HG03342 (cell line): Measurements from ENCODE around the gene ZNF471.

Source experiments
- ATAC-seq: cut with Tn5 transposase; IDR thresholded peaks from one replicate; pipeline ENCODE4 v1.9.1; 2021; ENCODE audit warnings: mild to moderate bottlenecking, moderate library complexity; ENCODE audit not compliant: unreplicated experiment

ZNF471 gene

GRCh38 chr19:56507446-56508289, at the start of gene ZNF471:
ZNF471 (plus strand) TSS chr19:56507855; CDS start chr19:56511572, 3,717 bp downstream.
- ATAC-seq = no peak

GRCh38 chr19:56474308-56474707, 33.3 kb upstream of the ZNF471 start:
- ATAC-seq = no peak

GRCh38 chr19:56476093-56476492, 31.6 kb upstream of the ZNF471 start:
- no peak for ATAC-seq

GRCh38 chr19:56476651-56477428, 30.8 kb upstream of the ZNF471 start, which contains the start of gene ZNF667:
ZNF667 (minus strand) TSS chr19:56477345; CDS start chr19:56462370, 14,975 bp downstream.
- ATAC-seq = no peak

- ATAC-seq = no peak
Observed at GRCh38 chr19:56477429-56478338, 30.0 kb upstream of the ZNF471 start.

- no peak for ATAC-seq
Observed at GRCh38 chr19:56491399-56491798, 16.3 kb upstream of the ZNF471 start.

DNA sequence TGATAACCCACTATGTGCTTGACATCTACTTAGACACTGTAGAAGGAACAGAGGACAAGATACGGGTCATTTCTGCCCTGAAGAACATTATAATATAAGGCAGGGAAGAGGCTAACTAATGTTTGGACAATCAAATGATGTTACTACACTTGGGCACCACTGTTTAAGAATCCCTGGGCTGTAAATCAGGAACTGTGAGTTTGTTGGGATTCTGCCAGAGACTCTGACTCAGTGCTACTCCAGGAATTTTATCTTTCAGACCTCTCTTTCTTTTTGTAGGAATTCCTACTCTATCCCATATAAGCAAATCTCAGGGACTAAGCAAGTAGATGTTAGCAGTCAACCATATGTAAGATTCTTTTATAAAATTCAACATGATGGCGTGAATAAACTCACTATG, 3.1 kb upstream of the ZNF471 start:
- ATAC-seq = no peak

DNA sequence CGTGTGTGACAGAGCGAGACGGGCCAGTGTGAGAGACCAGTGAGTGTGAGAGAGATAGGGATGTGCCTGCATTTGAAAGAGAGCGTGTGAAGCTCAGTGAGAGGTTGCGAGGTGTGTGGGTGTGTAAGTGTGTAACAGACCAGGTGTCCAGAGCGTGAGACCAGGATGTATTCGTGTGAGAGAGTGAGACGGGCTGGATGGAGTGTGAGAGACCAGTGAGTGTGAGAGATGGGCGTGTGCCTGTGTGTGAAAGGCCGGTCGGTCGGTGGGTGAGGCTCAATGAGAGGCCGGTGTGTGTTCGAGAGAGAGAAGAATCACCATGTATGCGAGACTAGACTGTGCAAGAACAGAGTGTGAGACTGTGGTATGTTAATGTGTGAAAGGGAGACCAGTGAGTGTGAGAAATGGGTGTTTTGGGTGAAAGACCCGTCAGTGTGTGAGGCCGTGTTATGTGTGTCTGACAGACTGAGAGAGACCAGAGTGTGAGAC, 679 bp downstream of the ZNF471 start:
- ATAC-seq = no peak

DNA sequence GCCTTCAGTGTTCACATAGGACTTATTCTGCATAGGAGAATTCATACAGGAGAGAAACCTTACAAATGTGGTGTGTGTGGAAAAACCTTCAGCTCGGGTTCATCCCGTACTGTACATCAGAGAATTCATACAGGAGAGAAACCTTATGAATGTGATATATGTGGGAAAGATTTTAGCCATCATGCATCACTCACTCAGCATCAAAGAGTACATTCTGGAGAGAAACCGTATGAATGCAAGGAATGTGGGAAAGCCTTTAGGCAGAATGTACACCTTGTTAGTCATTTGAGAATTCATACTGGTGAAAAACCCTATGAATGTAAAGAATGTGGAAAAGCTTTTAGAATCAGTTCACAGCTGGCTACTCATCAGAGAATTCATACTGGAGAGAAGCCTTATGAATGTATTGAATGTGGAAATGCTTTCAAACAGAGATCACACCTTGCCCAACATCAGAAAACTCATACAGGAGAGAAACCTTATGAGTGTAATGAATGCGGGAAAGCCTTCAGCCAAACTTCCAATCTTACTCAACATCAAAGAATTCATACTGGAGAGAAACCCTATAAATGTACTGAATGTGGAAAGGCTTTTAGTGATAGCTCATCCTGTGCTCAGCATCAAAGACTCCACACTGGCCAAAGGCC, 17.7 kb downstream of the ZNF471 start:
- ATAC-seq = no peak

DNA sequence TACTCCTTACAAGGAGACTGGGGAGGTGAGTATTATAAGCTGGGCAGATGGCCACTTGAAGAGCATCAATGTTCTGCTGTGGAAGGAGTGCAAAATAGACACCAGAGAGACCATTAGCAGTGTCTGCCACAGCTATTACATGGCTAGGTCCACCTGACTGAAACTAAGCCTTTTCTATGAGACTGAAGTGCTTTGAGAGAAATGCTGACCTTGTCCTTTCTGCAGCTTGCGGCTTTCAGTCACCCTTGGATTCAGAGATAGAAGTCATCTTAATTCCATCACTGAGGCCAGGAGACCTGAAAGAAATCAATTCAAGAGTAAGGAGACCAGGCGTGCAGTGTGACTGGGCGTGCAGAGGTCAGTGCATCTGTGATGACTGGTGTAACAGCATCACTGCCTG, 29.8 kb downstream of the ZNF471 start:
- ATAC-seq = no peak

DNA sequence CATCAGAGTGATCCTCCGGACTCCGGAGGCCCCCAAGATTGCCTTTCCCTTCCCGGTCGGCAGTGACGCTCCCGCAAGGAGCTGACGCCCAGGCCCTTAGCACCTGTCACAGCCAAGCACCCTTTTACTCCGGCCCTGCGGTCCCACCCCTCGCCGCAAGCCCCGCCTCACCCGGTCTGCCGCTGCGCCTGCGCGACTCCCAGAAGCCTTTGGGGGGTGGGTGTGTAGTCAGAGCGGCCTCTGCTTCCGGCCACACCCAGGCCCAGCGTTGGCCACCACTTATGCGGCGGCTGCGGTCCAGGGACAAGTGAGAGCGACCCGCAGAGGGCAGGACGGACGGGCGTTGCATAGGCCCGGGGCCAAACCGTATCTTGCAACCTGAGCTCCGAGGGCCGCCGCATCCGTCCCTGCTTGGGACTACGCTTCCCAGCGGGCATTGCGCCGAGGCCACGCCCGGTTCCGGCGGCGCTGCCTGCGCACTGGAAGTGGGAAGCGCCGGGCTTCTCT, 30.7 kb downstream of the ZNF471 start:
- peak; percentile 67 for ATAC-seq

- ATAC-seq = peak; percentile 26
Observed at GRCh38 chr19:56538761-56539263, 31.2 kb downstream of the ZNF471 start, which contains the start of gene ZFP28. ZFP28 (plus strand) TSS chr19:56538948; CDS start chr19:56539019, 71 bp downstream.

DNA sequence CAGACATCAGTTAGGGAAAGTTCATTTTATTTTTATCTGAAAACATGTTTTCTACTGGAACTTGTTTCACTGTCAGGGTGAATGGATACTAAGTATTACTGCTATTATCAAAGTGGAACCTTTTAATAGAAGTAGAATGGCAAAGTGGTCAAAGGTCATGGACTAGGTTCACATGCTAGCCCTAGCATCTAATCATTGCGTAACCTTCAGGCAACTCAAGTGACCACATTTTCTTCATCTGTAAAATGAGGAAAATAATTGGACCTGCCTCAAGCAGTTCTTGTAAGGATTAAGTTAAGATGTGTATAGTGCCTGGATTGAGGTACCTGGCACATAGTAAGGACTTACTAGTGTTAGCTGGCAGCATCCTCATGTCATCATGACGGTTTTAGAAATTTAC, 36.1 kb downstream of the ZNF471 start:
- no peak for ATAC-seq

GRCh38 chr19:56547535-56547934, 39.9 kb downstream of the ZNF471 start:
- no peak for ATAC-seq

- ATAC-seq = no peak
Observed at GRCh38 chr19:56554272-56554869, 46.7 kb downstream of the ZNF471 start.

DNA sequence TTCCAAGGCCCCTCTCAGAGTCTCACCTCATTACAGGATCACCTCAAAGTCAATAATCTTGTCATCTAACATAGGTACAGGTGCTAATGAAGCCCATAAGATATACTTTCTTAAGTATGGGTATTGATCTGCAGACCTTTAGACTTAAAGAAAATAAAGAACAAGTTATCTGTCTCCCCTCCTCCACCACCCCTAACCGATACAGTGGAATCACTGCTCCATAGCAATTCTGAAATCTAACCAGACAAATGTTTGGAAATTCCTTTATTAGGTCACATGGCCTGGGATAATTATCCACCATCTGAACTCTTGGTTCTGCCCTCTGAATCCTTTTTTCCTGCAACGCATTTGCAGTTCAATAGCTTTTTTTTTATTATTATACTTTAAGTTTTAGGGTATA, 55.1 kb downstream of the ZNF471 start:
- no peak for ATAC-seq

DNA sequence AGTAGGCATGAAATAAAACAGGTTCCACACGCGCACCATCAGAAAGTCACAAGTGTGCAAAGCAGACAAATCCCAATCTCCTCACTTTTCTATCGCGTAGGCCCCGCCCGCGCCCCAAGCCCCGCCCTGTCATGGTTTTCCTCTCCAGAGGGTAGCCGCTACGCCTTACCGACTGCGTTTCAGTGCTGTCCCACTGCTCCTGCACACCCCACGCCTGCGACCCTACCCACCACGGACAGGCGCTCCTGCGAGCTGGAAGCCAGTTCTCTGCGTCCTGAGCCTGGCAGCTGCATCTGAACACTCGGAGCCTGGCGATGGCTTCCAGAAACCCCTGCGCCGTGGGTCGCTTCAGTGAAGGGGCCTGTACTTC, 59.2 kb downstream of the ZNF471 start:
- peak; percentile 30 for ATAC-seq

DNA sequence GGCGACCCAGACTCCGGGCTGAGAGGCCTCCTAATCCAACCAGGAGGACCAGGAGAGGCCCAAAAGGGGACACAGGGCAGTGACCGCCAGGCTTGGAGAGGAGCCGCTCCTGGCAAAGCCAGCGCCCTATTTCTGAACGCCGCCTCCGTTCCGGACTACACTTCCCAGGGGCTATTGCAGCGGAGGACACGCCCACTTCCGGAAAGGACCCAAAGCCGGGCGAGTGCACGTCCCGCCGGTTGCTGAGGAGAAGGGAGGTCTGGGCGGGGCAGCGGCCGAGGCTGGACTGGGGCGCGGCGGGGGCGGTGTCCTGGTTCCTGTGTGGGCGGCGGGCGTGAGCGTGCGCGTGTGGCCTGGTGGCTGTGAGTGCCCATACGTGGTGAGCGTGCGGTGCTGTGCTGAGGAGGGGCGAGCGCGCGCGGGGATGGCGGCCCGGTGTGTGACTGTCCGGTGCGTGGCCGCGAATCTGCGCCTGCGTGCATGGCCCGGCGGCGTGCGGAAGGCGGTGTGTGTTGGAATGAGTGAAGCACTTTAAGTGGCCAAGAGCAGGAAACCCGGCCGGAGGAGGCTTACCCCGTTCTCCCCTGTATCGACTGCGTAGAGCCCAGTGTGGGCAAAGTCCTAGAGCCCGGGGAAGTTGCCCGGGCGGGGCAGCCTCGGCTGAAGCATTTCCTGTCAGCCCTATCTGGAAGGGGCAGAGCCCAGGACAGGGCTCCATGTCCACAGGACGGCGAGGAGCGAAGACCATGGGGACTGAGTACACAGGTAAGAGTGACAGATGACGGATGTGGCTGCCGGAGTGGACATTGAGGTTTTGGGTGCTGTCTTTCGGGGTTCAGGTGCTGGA, 59.8 kb downstream of the ZNF471 start, which contains the start of gene ZNF470:
TSS of gene ZNF470 (plus strand) at position 195 of the 847 bp plus-strand sequence. CDS start 2,844 bp downstream, outside the sequence.
- peak; percentile 97 for ATAC-seq
